Stimulated activated CD4-positive, alpha-beta T cell treated with anti-CD3 and anti-CD28 coated beads, Interleukin-1b, Interleukin-23, amount 100 ng/mL, for 48 hours (primary cell): ENCODE results near the gene NPB.

Experiments
- DNase-seq: peaks from one replicate; pipeline ENCODE4 v3.0.0-alpha.2; 2020

Gene NPB

GRCh38 chr17:81899514-81900166 is 2.4 kb upstream of the NPB start:
- DNase-seq = no peak

- DNase-seq = no peak
Measured at GRCh38 chr17:81900181-81900820, 1.7 kb upstream of the NPB start.

GRCh38 chr17:81901167-81902022 is 643 bp upstream of the NPB start:
- DNase-seq = no peak

GRCh38 chr17:81902653-81903414 is 796 bp downstream of the NPB start:
- no peak for DNase-seq

GRCh38 chr17:81903415-81903831 is 1.4 kb downstream of the NPB start:
- no peak for DNase-seq

- no peak for DNase-seq
Measured at GRCh38 chr17:81903896-81904599, 2.0 kb downstream of the NPB start.

- no peak for DNase-seq
Measured at GRCh38 chr17:81904600-81905423, 2.8 kb downstream of the NPB start.

GRCh38 chr17:81905424-81905875 is 3.4 kb downstream of the NPB start:
- no peak for DNase-seq

GRCh38 chr17:81905993-81906392 is 4.0 kb downstream of the NPB start:
- DNase-seq = no peak

GRCh38 chr17:81906476-81907218 is 4.6 kb downstream of the NPB start:
- DNase-seq = no peak

GRCh38 chr17:81907219-81908145 is 5.4 kb downstream of the NPB start:
- DNase-seq = no peak

- no peak for DNase-seq
Measured at GRCh38 chr17:81908793-81909192, 6.8 kb downstream of the NPB start.

- DNase-seq = no peak
Measured at GRCh38 chr17:81909231-81909630, 7.2 kb downstream of the NPB start.

GRCh38 chr17:81909966-81910839 is 8.2 kb downstream of the NPB start:
- no peak for DNase-seq

- DNase-seq = no peak
Measured at GRCh38 chr17:81910840-81911276, 8.8 kb downstream of the NPB start.

- peak; percentile 93 for DNase-seq
Measured at GRCh38 chr17:81911277-81911961, 9.4 kb downstream of the NPB start, which contains the start of gene PCYT2. Gene PCYT2, minus strand, starts transcription at chr17:81911399. Its CDS starts 44 bp downstream, at chr17:81911355.

GRCh38 chr17:81911969-81912368 is 9.9 kb downstream of the NPB start:
- no peak for DNase-seq
